ENCODE results near the gene ICAM4. TPM values are rescaled to one million over a fixed set of nuclear protein-coding genes. Genes with fewer than 3 reads are reported as not detected.

Gene ICAM4
- total RNA-seq, 2 experiments from 2014 or later: 0.38 TPM; not detected in 1

GRCh38 chr19:10293637-10294367 lies 7.0 kb downstream of the ICAM4 start:
- BruUV-seq (replicated peaks): no TSS peak
- H3K4me2 ChIP-seq (ENCODE audit: low read length): no peak overlapping the region
- H3K27ac ChIP-seq (ENCODE audit: low read depth, low read length, poor library complexity, severe bottlenecking): no peak overlapping the region
- H3K9me2 ChIP-seq (ENCODE audit: insufficient read depth, low read length): no peaks in the 10 kb centered on the region
- intact Hi-C loops (cut with micrococcal nuclease; ENCODE audit: unreplicated experiment): no loop called here
- peaks cover 47% of the 10 kb centered on the region for H3K4me1 ChIP-seq (ENCODE audit: insufficient read depth, low read length, poor library complexity, severe bottlenecking)
- POLR2A ChIA-PET: no interaction called here
- no peaks in the 10 kb centered on the region for H3K79me2 ChIP-seq (ENCODE audit: insufficient read depth, low read depth, low read length)
- H3K9me3 ChIP-seq (ENCODE audit: low read length): no peaks in the 10 kb centered on the region
- no peak overlapping the region for H2AFZ ChIP-seq (ENCODE audit: low read length)
- CTCF ChIA-PET (ENCODE audit: unreplicated experiment): no interaction called here
- no peak for DNase-seq (ENCODE audit: low spot score)
- no peak overlapping the region for H3K4me3 ChIP-seq (ENCODE audit: low read depth, low read length, poor library complexity, severe bottlenecking)
- no peaks in the 10 kb centered on the region for H4K20me1 ChIP-seq (ENCODE audit: insufficient read depth, low read length)
- H3K36me3 ChIP-seq (ENCODE audit: insufficient read depth, low read length): no peaks in the 10 kb centered on the region
- no peak for TF ChIP-seq EZH2phosphoT487 (IDR thresholded peaks at IDR 0.05; ENCODE audit: borderline replicate concordance, low read depth, low read length)
- no peak for TF ChIP-seq CTCF (conservative IDR thresholded peaks at IDR 0.05; ENCODE audit: low read length)

GRCh38 chr19:10294368-10294697 lies 7.6 kb downstream of the ICAM4 start:
- H3K9me2 ChIP-seq (ENCODE audit: insufficient read depth, low read length): no peaks in the 10 kb centered on the region
- no peak overlapping the region for H3K4me2 ChIP-seq (ENCODE audit: low read length)
- no peaks in the 10 kb centered on the region for H3K9me3 ChIP-seq (ENCODE audit: low read length)
- DNase-seq (ENCODE audit: low spot score): no peak
- ChIA-PET POLR2A (no interaction called here), CTCF (ENCODE audit: unreplicated experiment) (no interaction called here)
- intact Hi-C loops (cut with micrococcal nuclease; ENCODE audit: unreplicated experiment): no loop called here
- no peaks in the 10 kb centered on the region for H4K20me1 ChIP-seq (ENCODE audit: insufficient read depth, low read length)
- no peak overlapping the region for H3K27ac ChIP-seq (ENCODE audit: low read depth, low read length, poor library complexity, severe bottlenecking)
- TF ChIP-seq CTCF (conservative IDR thresholded peaks at IDR 0.05; ENCODE audit: low read length) (no peak), EZH2phosphoT487 (IDR thresholded peaks at IDR 0.05; ENCODE audit: borderline replicate concordance, low read depth, low read length) (no peak)
- no peaks in the 10 kb centered on the region for H3K36me3 ChIP-seq (ENCODE audit: insufficient read depth, low read length)
- H3K4me3 ChIP-seq (ENCODE audit: low read depth, low read length, poor library complexity, severe bottlenecking): no peak overlapping the region
- peaks cover 41% of the 10 kb centered on the region for H3K4me1 ChIP-seq (ENCODE audit: insufficient read depth, low read length, poor library complexity, severe bottlenecking)
- no peaks in the 10 kb centered on the region for H3K79me2 ChIP-seq (ENCODE audit: insufficient read depth, low read depth, low read length)
- no TSS peak for BruUV-seq (replicated peaks)
- no peak overlapping the region for H2AFZ ChIP-seq (ENCODE audit: low read length)

- Histone ChIP-seq H3K9me2 (ENCODE audit: insufficient read depth, low read length) (no peaks in the 10 kb centered on the region), H3K79me2 (ENCODE audit: insufficient read depth, low read depth, low read length) (no peaks in the 10 kb centered on the region), H3K4me3 (ENCODE audit: low read depth, low read length, poor library complexity, severe bottlenecking) (no peak overlapping the region), H3K4me2 (ENCODE audit: low read length) (peak overlapping the region; percentile 32; the same call in 1 of the 2 replicates), H2AFZ (ENCODE audit: low read length) (no peak overlapping the region), H3K36me3 (ENCODE audit: insufficient read depth, low read length) (no peaks in the 10 kb centered on the region), H3K4me1 (ENCODE audit: insufficient read depth, low read length, poor library complexity, severe bottlenecking) (peaks cover 34% of the 10 kb centered on the region), H3K27ac (ENCODE audit: low read depth, low read length, poor library complexity, severe bottlenecking) (no peak overlapping the region), H3K9me3 (ENCODE audit: low read length) (no peaks in the 10 kb centered on the region), H4K20me1 (ENCODE audit: insufficient read depth, low read length) (no peaks in the 10 kb centered on the region)
- ChIA-PET CTCF (ENCODE audit: unreplicated experiment) (no interaction called here), POLR2A (no interaction called here)
- BruUV-seq (replicated peaks): no TSS peak
- TF ChIP-seq CTCF (conservative IDR thresholded peaks at IDR 0.05; ENCODE audit: low read length): no peak
- TF ChIP-seq EZH2phosphoT487 (IDR thresholded peaks at IDR 0.05; ENCODE audit: borderline replicate concordance, low read depth, low read length): no peak
- intact Hi-C loops (cut with micrococcal nuclease; ENCODE audit: unreplicated experiment): no loop called here
- peak; percentile 29 for DNase-seq (ENCODE audit: low spot score)
Observed at GRCh38 chr19:10295305-10295846, 8.6 kb downstream of the ICAM4 start.

All from OCI-LY7 (cell line).